Left hindlimb (tissue), 1 donor: ENCODE data around the gene TRAP1.

ENCODE experiments used
- DNase-seq: peaks from one replicate; pipeline ENCODE4 v3.0.0-alpha.2; 2018

TRAP1 gene

GRCh38 chr16:3712861-3713372 lies 4.4 kb downstream of the TRAP1 start:
- no peak for DNase-seq

GRCh38 chr16:3706253-3707012 lies 10.9 kb downstream of the TRAP1 start:
- no peak for DNase-seq

- DNase-seq = no peak
These were observed 15.2 kb downstream of the TRAP1 start for GRCh38 chr16:3702082-3702481.

- DNase-seq = no peak
These were observed 15.8 kb downstream of the TRAP1 start for GRCh38 chr16:3701531-3701930.

GRCh38 chr16:3698941-3699340 lies 18.4 kb downstream of the TRAP1 start:
- DNase-seq = peak; percentile 54

GRCh38 chr16:3696425-3697218 lies 20.7 kb downstream of the TRAP1 start:
- DNase-seq = no peak

- no peak for DNase-seq
These were observed 21.5 kb downstream of the TRAP1 start for GRCh38 chr16:3695610-3696369.

GRCh38 chr16:3694051-3694450 lies 23.3 kb downstream of the TRAP1 start:
- no peak for DNase-seq

GRCh38 chr16:3691761-3692160 lies 25.6 kb downstream of the TRAP1 start:
- no peak for DNase-seq

GRCh38 chr16:3690980-3691720 lies 26.2 kb downstream of the TRAP1 start:
- DNase-seq = no peak

- peak; percentile 95 for DNase-seq
These were observed 26.8 kb downstream of the TRAP1 start for GRCh38 chr16:3690470-3690928.

- DNase-seq = no peak
These were observed 27.6 kb downstream of the TRAP1 start for GRCh38 chr16:3689731-3690130.

- no peak for DNase-seq
These were observed 29.5 kb downstream of the TRAP1 start for GRCh38 chr16:3687792-3688191.

GRCh38 chr16:3687021-3687420 lies 30.3 kb downstream of the TRAP1 start:
- DNase-seq = no peak

GRCh38 chr16:3681206-3681605 lies 36.1 kb downstream of the TRAP1 start:
- DNase-seq = peak; percentile 56

GRCh38 chr16:3677994-3678393 lies 39.3 kb downstream of the TRAP1 start:
- DNase-seq = no peak

- no peak for DNase-seq
These were observed 41.7 kb downstream of the TRAP1 start for GRCh38 chr16:3675601-3676130.

GRCh38 chr16:3674513-3675295 lies 42.6 kb downstream of the TRAP1 start:
- DNase-seq = no peak

- DNase-seq = no peak
These were observed 43.5 kb downstream of the TRAP1 start for GRCh38 chr16:3673676-3674377.

- DNase-seq = no peak
These were observed 44.1 kb downstream of the TRAP1 start for GRCh38 chr16:3673201-3673600.
